Measurements from ENCODE around the gene ISM2. TPM values are rescaled to one million over a fixed set of nuclear protein-coding genes. Genes with fewer than 3 reads are reported as not detected.

The ISM2 gene
- total and polyA plus RNA-seq, 10 of the 15 experiments (the other 5 are each of a cell fraction or from before 2014, with no cell fraction given) = 0.03 TPM; not detected in 9

DNA sequence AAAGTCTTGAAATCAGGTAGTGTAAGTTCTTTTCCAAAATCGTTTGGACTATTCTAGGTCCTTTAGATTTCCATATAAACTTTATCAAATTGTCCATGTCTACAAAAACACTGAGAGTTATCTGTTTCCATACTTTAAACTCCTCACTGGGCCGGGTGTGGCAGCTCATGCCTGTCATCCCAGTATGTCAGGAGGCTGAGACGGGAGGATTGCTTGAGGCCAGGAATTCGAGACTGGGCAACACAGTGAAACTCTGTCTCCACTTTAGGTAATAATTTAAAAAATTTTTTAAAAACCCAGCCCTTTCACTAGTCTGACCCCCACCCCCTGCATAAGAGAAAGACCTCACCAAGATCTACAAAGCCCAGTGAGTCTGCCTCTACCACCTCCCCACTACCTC, 6.4 kb upstream of the ISM2 start:
- Histone ChIP-seq H3K36me3 (ENCODE audit: control insufficient read depth in 2 of 2, insufficient read depth in 2 of 2, low read length in 1 of 2) (no peaks in the 10 kb centered on the region), H3K79me2 (ENCODE audit: control insufficient read depth, insufficient read depth, low read length) (no peaks in the 10 kb centered on the region), H3K27me3 (replicated peaks in 1 of 2; ENCODE audit: control insufficient read depth in 2 of 2, insufficient read depth in 2 of 2, low read length in 1 of 2) (no peaks in the 10 kb centered on the region; a peak in 1 of 4 replicates), H4K20me1 (ENCODE audit: control insufficient read depth, insufficient read depth) (no peaks in the 10 kb centered on the region), H3K27ac (ENCODE audit: control insufficient read depth, insufficient read depth) (no peak overlapping the region), H3K9me3 (replicated peaks; ENCODE audit: control insufficient read depth, insufficient read depth, low read length) (no peaks in the 10 kb centered on the region), H3K4me3 (no peak overlapping the region), H3K4me2 (ENCODE audit: control insufficient read depth, insufficient read depth) (no peak overlapping the region), H3K4me1 (ENCODE audit: control insufficient read depth, insufficient read depth, low read length) (no peaks in the 10 kb centered on the region), H3K9ac (ENCODE audit: control insufficient read depth, insufficient read depth, low read length) (no peak overlapping the region), H2AFZ (ENCODE audit: control insufficient read depth, low read depth, low read length) (no peak overlapping the region)
- SMC1A ChIA-PET (ENCODE audit: uncharacterized antibody, unreplicated experiment) = interaction anchor here (1.2 to 1.5 kb wide), 2 partner anchors 20 to 46 kb away, joined by 3 to 5 read pairs; no protein-coding TSS in a partner anchor
- no peak for FAIRE-seq
- 73% methylated on average over 4 of the region's 4 CpGs for WGBS (ENCODE audit: insufficient coverage, insufficient replicate concordance, low lambda C conversion rate, missing lambda C conversion rate)
- BruUV-seq (replicated peaks) = no TSS peak
- no peak for DNase-seq (ENCODE audit: low read depth, low spot score)
- RAD21 ChIA-PET (ENCODE audit: unreplicated experiment) = interaction anchor here (1.0 to 2.8 kb wide), 2 partner anchors 45 to 53 kb away, joined by 3 to 9 read pairs; no protein-coding TSS in a partner anchor
- POLR2A ChIA-PET = no interaction called here
- CTCF ChIA-PET = interaction anchor here (0.6 to 2.6 kb wide), 4 partner anchors 46 to 630 kb away, joined by 3 to 10 read pairs (median 3); no protein-coding TSS in a partner anchor
- in situ Hi-C loops (cut with MboI) = no loop called here
- no peak for ATAC-seq
- intact Hi-C loops (cut with micrococcal nuclease; ENCODE audit: unreplicated experiment) = no loop called here
- no peak for TF ChIP-seq MAX (IDR thresholded peaks at IDR 0.05; ENCODE audit: low read depth, low read length)
- TF ChIP-seq, protein P1, sequence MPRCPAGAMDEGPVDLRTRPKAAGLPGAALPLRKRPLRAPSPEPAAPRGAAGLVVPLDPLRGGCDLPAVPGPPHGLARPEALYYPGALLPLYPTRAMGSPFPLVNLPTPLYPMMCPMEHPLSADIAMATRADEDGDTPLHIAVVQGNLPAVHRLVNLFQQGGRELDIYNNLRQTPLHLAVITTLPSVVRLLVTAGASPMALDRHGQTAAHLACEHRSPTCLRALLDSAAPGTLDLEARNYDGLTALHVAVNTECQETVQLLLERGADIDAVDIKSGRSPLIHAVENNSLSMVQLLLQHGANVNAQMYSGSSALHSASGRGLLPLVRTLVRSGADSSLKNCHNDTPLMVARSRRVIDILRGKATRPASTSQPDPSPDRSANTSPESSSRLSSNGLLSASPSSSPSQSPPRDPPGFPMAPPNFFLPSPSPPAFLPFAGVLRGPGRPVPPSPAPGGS (IDR thresholded peaks at IDR 0.05; ENCODE audit: borderline replicate concordance, insufficient read depth, low read depth, low read length, poor library complexity, severe bottlenecking) = no peak
- TF ChIP-seq ZNF592 (IDR thresholded peaks at IDR 0.05) = no peak
- no peak for TF ChIP-seq HCFC1 (IDR thresholded peaks at IDR 0.05; ENCODE audit: low read length)
- TF ChIP-seq NBN (IDR thresholded peaks at IDR 0.05) = no peak
- no peak for TF ChIP-seq ZNF217 (IDR thresholded peaks at IDR 0.05)
- TF ChIP-seq CUX1 (IDR thresholded peaks at IDR 0.05; ENCODE audit: insufficient replicate concordance, low read depth, low read length) = no peak
- no peak for TF ChIP-seq WRNIP1 (IDR thresholded peaks at IDR 0.05; ENCODE audit: borderline replicate concordance, low read depth, low read length)
- no peak for TF ChIP-seq POLR2AphosphoS2 (IDR thresholded peaks at IDR 0.05; ENCODE audit: low read depth, low read length)
- no peak for TF ChIP-seq RCOR1 (conservative IDR thresholded peaks at IDR 0.05; ENCODE audit: low read depth, low read length)
- TF ChIP-seq MTA3 (IDR thresholded peaks at IDR 0.05; ENCODE audit: borderline replicate concordance, low read length) = no peak
- TF ChIP-seq BHLHE40 (IDR thresholded peaks at IDR 0.05; ENCODE audit: borderline replicate concordance in 1 of 2, low read depth in 2 of 2, low read length in 1 of 2) = no peak
